GM18858 (cell line): ENCODE data around the gene BTG1.
"Not testable (repeated sequence)": the region's sequence is repeated elsewhere in the genome, so short reads cannot be mapped to it uniquely, and the experiment has no call there.

ENCODE experiments used
- ATAC-seq: cut with Tn5 transposase; IDR thresholded peaks from one replicate; pipeline ENCODE4 v1.9.1; 2021; ENCODE audit not compliant: unreplicated experiment

BTG1 gene

GRCh38 chr12:92105676-92106075 lies 40.0 kb downstream of the BTG1 start:
- no peak for ATAC-seq

- ATAC-seq = no peak
Observed at GRCh38 chr12:92105110-92105509, 40.5 kb downstream of the BTG1 start.

GRCh38 chr12:92102606-92103005 lies 43.0 kb downstream of the BTG1 start:
- ATAC-seq = no peak

- ATAC-seq = no peak
Observed at GRCh38 chr12:92098594-92099380, 46.9 kb downstream of the BTG1 start.

- no peak for ATAC-seq
Observed at GRCh38 chr12:92096346-92097136, 49.1 kb downstream of the BTG1 start.

- no peak for ATAC-seq
Observed at GRCh38 chr12:92094751-92095161, 50.9 kb downstream of the BTG1 start.

GRCh38 chr12:92094301-92094700 lies 51.3 kb downstream of the BTG1 start:
- ATAC-seq = not testable (repeated sequence)
